HG02981 (cell line): ENCODE measurements around the gene ADCY7.

Experiments used
- ATAC-seq: cut with Tn5 transposase; IDR thresholded peaks from one replicate; pipeline ENCODE4 v1.9.1; 2021; ENCODE audit warnings: mild to moderate bottlenecking, moderate library complexity; ENCODE audit not compliant: unreplicated experiment

ADCY7 gene

DNA sequence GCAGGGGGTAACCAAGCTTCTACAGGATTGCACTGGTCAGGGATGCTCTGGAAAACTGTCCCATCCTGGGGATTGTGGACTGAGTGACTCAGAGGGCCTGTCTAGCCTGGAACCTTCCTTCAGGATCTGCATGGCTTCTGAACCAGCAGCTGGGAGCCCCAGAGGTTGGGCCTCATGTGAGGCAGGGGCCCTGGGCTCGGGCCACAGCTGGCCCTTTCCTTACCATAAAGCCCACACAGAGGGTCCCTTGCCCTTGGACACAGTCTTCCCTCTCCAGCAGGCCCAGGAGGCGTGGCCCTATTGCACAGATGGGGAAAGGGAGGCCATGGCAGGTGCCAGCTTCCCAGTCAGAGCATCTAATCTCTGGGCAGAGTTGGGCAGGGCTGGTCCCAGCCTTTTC is 30.5 kb downstream of the ADCY7 start:
- no peak for ATAC-seq

DNA sequence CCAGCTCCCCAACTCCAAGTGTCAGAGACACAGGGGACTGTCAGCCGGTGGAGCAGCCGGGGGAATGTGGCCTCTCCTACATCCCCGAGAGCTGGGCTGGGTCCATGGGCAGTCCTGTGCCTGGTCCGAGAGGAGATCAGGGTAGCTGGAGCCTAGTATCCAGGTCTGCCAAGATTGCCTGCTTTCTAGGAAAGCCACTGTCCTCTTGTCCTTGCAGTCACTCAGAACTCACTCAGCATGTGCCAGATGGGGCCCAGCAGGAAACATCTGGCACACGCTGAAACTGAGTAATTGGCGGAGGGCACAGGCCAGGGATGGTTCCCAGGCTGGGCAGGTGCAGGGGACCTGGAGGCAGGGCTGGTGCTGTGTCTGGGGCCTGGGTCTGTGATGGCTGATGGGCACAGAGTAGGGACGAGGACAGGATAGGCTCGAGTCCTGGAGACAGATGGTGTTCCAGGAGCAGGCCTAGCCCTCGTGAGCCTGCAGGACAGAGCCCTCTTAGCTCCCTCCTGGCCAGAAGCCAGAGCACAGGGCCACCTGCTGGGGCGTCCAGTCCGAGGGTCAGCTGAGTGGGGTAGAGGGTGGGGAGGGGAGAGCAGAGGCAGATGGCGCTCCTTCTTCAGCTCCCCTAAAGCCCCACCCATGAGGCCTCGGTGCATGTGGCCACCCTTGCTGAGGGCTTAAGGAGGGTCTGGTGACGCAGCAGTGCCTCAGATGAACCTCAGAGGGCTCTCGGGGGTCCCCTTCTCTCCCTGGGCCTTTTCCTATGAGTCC is 31.1 kb downstream of the ADCY7 start:
- no peak for ATAC-seq

DNA sequence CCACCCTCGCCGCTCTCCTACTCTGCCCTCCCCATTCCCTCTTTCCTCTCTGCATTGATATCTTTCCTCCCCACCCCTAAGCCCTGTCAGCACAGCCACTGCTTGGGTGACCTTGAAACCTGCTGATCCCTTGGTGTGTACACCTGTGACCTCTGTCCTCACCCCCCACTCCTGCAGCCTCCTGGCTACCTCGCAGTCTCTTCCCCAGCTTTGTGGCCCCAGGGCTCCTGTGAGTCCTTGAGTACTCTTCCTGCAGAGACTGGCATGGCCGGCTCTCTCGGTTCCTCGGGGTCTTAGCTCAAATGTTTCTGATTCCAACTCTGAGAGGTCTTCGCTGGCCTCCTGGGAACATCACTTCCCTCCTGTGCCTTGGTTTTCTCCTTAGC is 31.7 kb downstream of the ADCY7 start:
- no peak for ATAC-seq

DNA sequence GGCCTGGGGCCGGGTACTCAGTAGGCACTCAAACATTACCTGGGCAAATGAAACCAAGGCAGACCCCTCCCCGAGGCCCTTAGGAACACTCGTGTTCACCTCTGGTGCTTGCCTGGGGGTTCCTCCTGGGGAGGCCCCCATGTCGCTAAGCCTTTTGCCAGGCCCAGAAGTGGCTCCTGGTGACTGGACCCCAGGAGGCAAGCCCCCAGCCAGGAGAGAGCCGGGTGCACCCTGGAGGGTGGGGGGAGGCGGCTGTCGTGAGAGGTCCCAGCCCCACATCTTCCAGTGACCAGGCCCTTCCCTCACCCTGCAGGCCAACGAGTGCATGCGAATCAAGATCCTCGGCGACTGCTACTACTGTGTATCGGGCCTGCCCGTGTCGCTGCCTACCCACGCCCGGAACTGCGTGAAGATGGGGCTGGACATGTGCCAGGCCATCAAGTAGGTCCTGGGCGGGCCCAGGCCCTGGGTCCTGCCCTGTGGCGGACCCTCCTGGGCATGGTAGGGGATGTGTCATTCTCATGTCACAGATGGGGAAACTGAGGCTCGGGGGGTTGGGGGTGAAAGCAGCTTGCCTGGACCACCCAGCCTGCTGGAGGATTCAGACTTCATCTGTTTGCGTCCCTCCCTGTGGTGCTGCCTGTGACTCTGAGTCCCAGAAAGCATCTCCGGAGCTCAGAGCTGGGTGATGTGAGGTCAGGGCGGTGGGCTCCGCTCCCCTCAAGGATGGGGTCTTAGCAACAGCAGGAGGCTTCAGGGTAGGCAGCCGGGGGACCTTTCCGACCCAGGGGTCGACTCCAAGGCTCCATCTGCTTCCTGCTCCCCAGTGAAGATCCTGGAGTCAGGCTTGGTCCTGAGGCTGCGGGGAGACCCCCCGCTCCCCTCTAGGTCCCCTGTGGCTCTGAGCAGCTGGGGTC is 32.5 kb downstream of the ADCY7 start:
- no peak for ATAC-seq

DNA sequence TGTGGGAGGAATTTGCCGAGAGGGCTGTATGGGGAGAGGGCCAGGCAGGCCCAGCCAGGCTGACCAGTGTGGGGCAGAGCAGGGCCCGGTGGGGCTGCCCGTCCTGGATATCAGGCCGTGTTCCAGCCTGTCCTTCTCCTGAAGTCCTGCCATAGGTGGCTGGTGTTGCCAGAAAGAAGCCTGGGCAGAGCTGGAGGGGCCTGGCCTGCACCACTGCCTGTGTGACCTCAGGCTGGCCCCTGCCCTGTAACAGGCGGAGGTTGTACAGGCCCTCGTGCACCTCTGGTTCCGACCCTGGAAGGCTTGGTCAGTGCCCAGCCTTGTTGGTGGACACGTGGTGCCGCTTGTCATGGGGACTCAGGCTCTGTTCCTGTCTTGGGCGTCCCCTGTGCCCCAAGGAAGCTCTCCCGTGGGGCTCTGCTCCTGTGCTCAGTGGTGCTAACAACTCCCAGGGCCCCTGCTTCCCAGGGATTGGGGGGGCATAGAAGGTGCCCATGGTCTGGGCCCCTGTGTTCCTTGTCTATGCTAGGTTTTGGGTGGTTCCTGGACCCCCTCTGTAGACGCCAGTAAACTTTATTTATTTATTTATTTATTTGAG is 33.3 kb downstream of the ADCY7 start:
- ATAC-seq, result no peak

DNA sequence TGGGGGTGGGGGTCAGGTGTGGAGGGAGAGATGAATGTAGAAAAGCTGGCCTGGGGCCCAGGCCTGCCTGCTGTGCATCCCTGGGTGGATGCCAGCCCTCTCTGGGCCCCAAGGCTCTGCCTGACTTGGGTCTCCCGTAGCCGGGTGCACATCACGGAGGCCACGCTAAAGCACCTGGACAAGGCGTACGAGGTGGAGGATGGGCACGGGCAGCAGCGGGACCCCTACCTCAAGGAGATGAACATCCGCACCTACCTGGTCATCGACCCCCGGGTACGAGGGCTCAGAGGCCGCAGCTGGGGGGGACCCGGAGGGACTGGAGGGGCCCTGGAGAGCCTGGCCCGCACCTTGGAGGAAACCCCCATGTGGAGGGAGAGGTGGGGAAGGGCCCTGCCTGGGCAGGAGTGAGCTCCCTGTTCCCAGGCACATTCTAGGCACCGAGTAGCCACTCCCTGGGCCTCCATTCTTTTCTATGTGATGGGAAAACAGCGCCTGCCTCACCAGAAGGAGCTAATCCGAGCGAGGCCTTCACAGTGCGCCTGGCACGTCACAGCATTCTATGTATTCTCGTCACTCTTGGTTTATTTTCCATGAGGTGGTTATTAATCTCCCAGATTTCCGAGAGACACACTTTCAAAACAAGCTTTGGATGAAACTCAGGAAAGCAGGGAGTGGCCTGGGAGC is 34.7 kb downstream of the ADCY7 start:
- no peak for ATAC-seq

DNA sequence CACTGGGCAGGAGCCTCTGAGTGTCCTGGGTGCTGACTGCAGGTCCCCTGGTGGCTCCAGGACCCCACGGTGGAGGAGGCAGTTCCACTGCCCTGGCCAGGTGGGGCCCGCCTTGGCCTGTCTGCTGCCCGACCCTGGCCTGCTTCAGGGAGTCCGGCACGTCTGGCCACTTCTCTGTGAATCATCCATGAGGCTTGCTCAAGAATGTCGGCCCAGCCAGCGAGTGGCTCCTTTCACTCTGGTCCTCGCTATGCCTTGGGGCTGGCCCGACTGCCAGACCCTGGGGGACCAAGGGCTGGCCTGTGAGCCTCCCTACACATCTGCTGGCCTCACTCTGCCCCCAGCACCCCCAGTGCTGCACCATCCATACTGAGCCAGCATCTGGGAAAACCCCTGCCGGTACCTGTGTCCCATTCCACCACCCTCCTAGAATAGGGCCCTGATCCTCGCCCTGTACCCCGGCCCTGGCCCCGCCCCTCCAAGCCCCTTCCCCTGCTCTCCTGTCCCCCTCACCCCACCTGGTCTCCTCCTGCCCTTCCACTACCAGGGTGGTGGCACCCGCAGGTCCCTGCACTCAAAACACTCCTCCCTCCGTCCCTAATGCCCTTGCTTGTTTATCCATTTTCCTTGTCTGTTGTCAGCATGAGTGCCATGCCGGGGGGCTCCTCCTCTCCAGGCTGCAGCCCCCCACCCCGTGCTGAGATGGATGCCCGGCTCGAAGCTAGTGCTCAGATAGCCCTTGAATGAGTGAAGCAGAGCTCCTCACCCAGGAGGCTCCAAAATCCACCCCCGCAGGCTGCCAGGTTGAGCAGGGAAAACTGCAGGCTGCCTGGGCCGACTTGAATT is 35.5 kb downstream of the ADCY7 start:
- ATAC-seq, result no peak

DNA sequence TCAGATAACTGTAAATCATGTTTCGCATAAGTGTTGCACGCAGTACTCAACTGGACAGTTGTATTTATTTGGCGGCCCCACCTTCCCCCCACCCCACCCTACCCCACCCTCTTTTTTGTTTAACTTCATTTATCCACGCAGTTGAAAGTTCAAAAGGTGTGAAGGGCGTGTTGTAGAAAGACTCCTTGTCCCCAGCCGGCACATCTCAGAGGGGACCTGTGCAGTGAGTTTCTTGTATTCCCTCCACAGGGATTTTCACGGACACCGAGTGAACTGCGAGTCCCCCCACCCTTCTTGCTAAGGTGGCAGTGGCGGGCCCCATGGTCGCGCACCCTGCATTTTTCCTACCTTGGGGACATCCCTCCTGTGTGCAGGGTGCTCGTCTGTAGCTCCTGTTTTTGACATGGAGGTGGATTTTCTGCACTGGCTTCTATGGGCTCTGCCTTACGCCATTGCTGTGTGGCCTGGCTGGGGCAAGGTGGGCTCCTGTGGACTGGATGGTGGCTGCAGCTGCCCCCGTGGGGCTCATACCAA is 36.2 kb downstream of the ADCY7 start:
- no peak for ATAC-seq

DNA sequence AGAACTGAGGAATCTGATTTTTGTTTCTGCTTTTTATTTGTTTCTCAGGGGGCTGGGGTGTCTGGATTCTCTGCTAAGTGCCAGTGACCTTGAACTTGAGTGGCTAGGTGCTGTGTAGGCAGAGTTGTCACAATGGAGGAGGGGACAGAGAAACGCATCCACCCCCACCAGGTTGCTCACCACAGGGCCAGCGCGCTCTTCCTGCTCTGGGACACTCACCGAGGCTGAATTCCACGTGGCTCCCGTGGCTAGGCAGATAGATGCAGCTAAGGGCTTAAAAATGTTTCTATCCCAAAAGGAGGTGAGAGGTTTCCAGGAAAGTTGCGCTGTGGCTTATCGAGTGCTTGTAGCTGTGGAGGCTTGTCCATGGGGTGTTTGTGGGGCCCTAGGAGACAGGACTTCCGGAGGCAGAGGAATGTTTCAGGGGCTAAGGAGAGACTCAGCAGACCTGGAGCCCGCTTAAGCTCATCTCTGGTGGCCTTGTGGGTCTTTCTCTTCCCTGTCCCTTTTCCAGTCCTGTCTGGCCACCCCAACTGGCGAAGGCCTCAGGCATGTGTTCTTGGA is 36.8 kb downstream of the ADCY7 start:
- no peak for ATAC-seq

DNA sequence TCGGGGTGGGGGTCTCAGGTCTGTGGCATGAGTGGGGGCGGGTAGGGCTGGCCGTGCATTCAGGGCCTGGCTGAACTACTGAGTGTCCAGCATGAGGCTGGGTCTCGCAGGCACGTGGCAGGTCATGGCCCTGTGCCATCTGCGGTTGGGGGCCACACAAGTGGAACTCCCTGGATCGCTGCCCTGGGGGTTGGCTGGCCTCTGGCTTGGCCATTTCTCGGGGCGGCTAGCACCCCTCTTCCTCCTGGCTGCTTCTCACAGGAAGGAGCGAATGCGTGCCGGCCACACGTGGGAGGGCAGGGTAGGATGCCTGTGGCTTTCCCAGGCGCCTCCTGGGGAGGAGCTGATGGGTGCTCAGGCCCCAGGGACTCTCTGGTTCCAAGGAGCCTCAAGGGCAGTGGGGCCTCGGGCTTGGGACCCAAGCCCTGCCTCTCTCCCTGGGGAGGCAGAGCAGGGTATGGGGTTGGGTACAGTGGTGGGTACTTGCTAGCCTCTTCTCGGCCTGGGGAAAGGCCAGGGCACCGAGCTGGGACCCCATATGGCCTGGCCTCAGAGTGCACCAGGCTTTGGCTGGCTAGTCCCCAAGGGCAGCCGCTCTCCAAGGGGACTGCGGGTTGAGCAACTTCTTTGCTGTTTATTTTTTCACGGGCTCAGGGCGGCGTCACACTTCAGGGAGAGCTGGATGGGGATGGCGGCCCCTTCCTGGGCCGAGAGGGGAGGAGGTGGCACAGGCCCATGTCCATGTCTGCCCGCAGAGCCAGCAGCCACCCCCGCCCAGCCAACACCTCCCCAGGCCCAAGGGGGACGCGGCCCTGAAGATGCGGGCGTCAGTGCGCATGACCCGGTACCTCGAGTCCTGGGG is 37.5 kb downstream of the ADCY7 start:
- no peak for ATAC-seq

DNA sequence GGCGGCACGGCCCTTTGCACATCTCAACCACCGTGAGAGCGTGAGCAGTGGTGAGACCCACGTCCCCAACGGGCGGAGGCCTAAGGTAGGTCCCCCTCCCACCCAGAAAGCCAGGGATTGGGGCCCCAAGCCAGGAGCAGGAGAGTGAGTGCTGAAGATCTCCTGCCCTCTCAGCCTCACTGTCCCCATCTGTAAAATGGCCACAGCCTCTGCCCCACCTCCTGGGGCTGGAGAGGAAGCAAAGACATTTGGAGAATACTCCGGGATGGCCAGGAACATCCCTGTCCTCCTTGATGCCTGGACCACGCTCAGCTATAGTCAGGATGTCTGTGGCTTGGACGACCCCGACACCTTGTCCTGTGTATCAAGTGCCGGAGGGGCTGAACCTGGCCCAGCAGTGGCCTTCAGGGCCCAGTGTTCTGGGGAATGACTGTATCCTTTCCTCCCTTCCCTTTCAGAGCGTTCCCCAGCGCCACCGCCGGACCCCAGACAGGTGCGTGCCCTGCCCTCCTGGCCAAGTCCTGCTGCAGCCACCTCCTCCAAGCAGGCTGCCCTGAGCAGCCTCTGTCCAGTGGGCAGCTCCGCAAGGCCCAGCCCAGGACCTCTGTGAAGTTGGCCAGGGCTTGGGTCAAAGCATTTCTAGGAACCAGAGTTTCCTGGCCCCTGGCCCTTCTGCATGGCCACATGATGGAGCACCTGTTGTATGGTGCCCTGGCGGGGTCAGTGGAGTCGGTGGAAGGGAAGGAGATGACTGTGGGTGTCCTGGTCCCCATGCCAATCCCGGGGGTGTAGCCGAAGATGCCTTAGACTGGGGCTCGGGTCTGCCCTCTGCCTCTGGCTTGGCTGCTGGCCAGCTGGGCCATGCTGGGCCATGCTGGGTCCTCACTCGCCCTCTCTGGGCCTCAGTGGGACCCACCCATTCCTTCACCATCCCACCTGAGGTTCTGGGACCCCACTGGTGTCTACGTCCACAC is 38.4 kb downstream of the ADCY7 start:
- ATAC-seq, result no peak

DNA sequence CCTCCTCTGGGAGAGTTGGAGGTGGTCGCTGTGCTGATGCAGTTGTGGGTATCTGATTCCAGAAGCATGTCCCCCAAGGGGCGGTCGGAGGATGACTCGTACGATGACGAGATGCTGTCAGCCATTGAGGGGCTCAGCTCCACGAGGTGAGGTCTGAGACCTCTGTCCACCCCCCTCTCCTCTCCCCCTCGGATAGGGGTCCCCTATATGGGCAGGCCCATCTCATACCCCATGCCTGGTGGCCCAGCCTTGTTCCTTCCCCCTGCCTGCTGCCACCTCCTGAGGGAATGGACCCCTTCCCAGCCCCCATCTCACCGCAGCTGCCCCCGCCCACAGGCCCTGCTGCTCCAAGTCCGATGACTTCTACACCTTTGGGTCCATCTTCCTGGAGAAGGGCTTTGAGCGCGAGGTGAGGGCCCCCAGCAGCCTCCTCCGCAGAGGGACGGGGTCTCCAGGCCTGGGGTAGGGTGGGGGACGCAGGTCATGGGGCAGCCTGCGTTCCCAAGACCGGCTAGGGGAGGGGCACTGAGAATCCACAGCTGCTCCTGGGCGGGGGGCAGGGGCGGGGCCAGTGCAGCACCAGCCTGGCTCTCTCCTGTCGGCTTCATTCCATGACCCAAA is 39.2 kb downstream of the ADCY7 start:
- ATAC-seq, result no peak

DNA sequence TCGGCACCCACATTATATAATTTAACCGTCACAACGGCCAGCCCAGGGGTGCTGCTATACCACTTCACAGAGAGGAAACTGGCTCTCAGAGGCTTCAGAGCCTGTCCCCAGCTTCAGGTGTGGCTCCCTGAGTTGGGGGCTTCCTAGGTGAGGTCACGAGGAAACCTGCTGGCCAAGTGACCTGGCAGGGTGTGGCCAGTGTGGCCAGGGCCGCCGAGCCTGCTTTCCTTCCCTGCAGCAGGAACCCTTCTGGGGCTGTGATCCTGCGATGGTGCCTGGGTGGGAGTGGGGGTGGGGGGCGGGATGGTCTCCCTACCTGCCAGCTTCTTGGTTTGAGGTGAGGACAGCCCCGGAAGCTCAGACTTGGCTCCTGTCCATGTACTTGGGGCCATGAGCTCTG is 39.9 kb downstream of the ADCY7 start:
- no peak for ATAC-seq

DNA sequence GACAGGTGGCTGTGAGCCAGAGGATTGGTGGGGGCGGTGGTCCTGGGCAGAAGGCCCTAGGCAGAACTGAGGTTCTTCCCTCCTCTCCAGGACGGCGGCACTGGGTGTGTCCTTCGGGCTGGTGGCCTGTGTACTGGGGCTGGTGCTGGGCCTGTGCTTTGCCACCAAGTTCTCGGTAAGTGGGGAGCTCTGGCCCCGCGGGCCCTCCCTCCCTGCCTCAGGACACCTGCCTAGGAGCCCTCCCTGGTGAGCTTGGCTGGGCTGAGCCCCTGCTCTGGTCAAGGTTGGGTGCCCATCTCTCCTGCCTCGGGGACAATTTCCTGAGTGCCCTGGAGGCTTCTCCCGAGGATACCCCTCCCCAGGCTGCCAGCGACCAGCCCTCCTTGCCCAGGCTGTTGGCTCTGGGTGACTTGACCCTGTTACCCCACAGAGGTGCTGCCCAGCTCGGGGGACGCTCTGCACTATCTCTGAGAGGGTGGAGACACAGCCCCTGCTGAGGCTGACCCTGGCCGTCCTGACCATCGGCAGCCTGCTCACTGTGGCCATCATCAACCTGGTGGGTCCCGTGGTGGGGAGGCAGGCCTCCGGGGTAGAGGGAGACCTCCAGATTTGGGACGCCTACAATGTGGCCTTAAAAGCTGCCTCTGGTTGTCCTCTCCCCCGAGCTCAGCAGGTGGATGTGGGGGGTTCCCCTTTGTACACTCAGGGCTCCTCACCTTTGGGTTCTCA is 42.0 kb downstream of the ADCY7 start:
- ATAC-seq, result no peak

DNA sequence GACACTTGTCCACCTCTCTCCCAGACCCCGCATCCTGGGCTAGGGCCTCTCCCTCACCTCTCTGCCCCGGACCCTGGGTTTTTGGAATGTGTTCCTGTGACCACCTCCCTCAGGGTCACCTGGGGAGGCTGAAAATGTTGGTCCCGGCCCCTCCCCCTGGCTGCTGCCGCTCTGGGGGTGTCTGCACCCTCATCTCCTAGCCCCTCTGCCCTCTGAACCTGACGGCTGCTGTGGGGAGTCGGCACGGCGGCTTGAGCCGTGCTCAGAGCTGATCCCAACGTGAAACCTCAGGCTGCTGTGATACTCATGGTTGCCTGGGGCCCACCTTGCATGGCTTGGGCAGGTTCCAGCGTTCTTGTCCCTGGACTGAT is 42.8 kb downstream of the ADCY7 start:
- no peak for ATAC-seq

DNA sequence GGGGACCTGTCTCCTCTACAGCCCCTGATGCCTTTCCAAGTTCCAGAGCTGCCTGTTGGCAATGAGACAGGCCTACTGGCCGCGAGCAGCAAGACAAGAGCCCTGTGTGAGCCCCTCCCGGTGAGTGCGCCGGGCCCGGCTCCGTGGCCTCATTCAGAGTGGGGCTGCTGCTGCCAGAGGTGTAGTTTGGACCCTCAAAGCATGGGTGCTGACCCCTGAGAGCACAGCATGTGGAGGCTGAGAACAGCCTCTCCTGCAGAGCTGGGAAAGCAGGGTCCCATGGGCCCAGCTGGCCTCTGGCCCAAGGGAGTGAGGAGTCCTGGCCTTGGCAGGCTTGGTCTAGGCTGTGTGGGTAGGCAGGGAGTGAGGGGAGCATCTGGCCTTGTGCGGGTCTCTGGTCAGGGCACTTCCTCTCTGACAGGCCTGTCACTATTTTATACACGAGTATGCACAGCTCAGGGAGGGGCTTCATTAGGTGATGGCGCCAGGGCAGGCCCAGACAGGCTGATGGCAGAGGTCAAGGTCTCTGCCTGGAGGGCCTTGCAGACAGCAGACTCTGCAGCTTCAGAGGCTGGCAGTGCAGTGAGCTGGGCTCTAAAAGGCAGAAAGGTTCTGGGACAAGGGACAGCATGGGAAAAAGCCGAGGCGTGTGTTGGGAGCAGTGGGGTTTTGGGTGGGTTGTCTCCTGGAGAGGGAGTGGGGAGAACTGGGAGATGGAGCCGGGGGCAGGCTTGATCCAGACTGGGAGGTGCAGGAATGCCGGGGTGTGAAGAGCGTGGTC is 43.4 kb downstream of the ADCY7 start:
- ATAC-seq, result no peak
